ENCODE data around the gene SMIM15. TPM values are rescaled to one million over a fixed set of nuclear protein-coding genes. Genes with fewer than 3 reads are reported as not detected.

SMIM15 gene
- total RNA-seq, 4 donors from 2014 or later = 11.3 to 41.4 (median 24.3) TPM

DNA sequence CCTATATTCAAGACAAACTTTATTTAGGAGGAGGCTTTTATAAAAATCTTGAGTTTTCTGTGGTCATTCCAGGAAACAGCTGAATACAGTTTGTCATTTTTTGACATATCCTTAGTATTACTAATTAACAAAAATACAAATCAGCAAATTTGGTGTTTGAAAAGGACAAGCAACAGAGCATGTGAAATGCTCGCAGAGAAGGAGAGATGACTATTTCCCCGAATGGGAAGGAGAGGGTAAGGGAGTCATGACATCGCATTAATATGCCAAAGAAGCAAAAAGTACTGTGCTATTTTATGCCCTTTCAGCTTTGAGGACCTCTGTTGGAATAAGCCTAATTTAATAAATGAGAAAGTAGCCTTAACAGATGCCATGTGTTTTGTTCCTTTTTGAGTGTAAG lies 1.8 kb downstream of the SMIM15 start:
- intact Hi-C loops (cut with DNase I; ENCODE audit: low total_unique reads) = no loop called here
- no peak for DNase-seq

DNA sequence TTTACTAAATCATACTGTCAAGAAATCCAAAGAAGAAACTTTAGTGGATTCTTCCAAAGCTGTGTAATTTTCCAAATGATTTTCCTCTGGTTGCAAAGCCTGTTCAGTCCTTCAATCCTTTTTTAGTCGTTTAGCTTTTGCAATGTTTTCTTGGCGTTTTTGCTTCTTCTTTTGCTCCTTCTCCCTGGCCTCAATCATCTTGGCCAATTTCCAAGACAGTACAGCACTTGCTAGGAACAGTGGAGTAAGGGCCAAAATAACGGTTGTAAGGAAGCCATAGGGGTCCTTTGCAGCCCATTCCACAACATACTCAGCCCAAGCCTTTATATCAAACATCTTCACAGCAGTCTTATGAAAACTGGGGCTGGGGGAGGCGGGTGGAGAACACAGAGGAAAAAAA lies 2.4 kb downstream of the SMIM15 start:
- H3K9me3 ChIP-seq = no peaks in the 10 kb centered on the region
- no peaks in the 10 kb centered on the region for H3K4me1 ChIP-seq
- H3K27ac ChIP-seq = no peak overlapping the region
- H3K27me3 ChIP-seq = no peaks in the 10 kb centered on the region
- TF ChIP-seq, protein P1, sequence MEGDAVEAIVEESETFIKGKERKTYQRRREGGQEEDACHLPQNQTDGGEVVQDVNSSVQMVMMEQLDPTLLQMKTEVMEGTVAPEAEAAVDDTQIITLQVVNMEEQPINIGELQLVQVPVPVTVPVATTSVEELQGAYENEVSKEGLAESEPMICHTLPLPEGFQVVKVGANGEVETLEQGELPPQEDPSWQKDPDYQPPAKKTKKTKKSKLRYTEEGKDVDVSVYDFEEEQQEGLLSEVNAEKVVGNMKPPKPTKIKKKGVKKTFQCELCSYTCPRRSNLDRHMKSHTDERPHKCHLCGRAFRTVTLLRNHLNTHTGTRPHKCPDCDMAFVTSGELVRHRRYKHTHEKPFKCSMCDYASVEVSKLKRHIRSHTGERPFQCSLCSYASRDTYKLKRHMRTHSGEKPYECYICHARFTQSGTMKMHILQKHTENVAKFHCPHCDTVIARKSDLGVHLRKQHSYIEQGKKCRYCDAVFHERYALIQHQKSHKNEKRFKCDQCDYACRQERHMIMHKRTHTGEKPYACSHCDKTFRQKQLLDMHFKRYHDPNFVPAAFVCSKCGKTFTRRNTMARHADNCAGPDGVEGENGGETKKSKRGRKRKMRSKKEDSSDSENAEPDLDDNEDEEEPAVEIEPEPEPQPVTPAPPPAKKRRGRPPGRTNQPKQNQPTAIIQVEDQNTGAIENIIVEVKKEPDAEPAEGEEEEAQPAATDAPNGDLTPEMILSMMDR (IDR thresholded peaks at IDR 0.05) = no peak
- no peak for TF ChIP-seq POLR2A (IDR thresholded peaks at IDR 0.05)
- no peak for DNase-seq
- no peaks in the 10 kb centered on the region for H3K36me3 ChIP-seq
- intact Hi-C loops (cut with DNase I; ENCODE audit: low total_unique reads) = no loop called here
- H3K4me3 ChIP-seq = no peak overlapping the region

More for the DNA sequence above, 1.8 kb downstream of the SMIM15 start:
- no peaks in the 10 kb centered on the region for H3K36me3 ChIP-seq
- no peak overlapping the region for H3K27ac ChIP-seq
- H3K4me1 ChIP-seq = no peaks in the 10 kb centered on the region
- no peak overlapping the region for H3K4me3 ChIP-seq
- H3K9me3 ChIP-seq = no peaks in the 10 kb centered on the region
- no peaks in the 10 kb centered on the region for H3K27me3 ChIP-seq
- TF ChIP-seq, protein P1 (IDR thresholded peaks at IDR 0.05) = no peak
- TF ChIP-seq POLR2A (IDR thresholded peaks at IDR 0.05) = no peak

DNA sequence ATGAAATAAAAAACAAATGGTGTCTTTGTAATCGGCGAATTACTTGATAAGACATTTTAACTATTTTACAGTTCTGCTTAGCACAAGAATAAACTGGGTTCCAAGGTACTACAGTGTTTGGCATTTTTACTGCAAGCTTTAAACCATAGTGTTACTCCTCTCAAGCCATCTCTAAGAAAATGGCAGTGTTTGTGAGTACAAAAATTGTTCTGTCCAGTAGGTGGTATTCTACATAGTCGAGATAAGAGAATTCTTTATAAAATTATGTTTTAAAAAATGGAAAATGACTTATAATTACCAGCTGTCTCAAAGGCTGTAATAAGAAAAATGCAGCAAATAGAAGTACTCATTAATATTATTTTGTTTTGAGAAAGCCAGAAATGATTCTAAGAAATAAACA lies 3.2 kb downstream of the SMIM15 start:
- Histone ChIP-seq H3K4me3 (no peak overlapping the region), H3K36me3 (no peaks in the 10 kb centered on the region), H3K27me3 (no peaks in the 10 kb centered on the region), H3K9me3 (no peaks in the 10 kb centered on the region), H3K27ac (no peak overlapping the region), H3K4me1 (no peaks in the 10 kb centered on the region)
- no peak for DNase-seq
- intact Hi-C loops (cut with DNase I; ENCODE audit: low total_unique reads) = no loop called here
- TF ChIP-seq POLR2A (IDR thresholded peaks at IDR 0.05) = no peak

DNA sequence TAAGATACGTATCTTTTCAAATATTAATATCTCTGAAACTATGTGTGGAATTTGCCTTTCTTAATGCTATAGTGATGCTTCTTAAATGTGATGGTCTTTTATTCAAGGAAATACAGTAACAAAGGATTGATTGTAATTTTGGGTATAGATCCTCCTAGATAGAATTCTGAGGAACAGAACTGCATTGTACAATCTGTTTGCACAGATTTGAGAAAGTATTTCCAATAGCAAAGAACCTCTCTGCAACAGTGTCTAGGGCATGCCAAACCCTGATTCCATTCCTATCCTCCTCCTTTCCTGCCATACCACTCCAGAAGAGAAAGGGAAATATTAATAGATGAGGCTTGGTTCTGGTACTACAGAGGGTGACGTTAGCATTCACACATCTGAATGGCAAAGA lies 10.4 kb downstream of the SMIM15 start:
- no peaks in the 10 kb centered on the region for H3K9me3 ChIP-seq
- intact Hi-C loops (cut with DNase I; ENCODE audit: low total_unique reads) = no loop called here
- no peak overlapping the region for H3K27ac ChIP-seq
- H3K27me3 ChIP-seq = no peaks in the 10 kb centered on the region
- no peaks in the 10 kb centered on the region for H3K36me3 ChIP-seq
- no peak for TF ChIP-seq POLR2A (IDR thresholded peaks at IDR 0.05)
- TF ChIP-seq, protein P1 (IDR thresholded peaks at IDR 0.05) = no peak
- H3K4me3 ChIP-seq = no peak overlapping the region
- no peaks in the 10 kb centered on the region for H3K4me1 ChIP-seq
- DNase-seq = no peak

DNA sequence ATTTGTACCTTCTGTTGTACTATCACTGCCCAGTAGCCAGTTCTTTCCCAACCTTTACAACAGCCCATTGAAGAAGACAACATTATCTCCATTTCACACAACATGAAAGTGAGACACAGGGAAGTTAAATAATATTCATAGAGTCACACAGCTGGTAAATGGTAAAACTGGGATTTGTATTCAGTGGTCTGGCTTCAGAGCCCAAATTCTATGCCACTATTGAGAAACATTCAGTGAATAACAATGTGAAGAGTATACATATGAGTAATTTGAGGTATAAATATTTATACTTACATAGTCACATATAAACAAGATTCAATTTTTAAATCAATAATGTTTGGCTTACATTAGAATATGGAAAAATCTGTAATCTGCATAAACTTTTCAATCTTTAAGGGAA lies 13.8 kb downstream of the SMIM15 start:
- no peak for TF ChIP-seq POLR2A (IDR thresholded peaks at IDR 0.05)
- TF ChIP-seq, protein P1 (IDR thresholded peaks at IDR 0.05) = no peak
- no peak for DNase-seq
- no peak overlapping the region for H3K4me3 ChIP-seq
- H3K36me3 ChIP-seq = no peaks in the 10 kb centered on the region
- no peaks in the 10 kb centered on the region for H3K4me1 ChIP-seq
- intact Hi-C loops (cut with DNase I; ENCODE audit: low total_unique reads) = no loop called here
- no peaks in the 10 kb centered on the region for H3K27me3 ChIP-seq
- no peaks in the 10 kb centered on the region for H3K9me3 ChIP-seq
- no peak overlapping the region for H3K27ac ChIP-seq

DNA sequence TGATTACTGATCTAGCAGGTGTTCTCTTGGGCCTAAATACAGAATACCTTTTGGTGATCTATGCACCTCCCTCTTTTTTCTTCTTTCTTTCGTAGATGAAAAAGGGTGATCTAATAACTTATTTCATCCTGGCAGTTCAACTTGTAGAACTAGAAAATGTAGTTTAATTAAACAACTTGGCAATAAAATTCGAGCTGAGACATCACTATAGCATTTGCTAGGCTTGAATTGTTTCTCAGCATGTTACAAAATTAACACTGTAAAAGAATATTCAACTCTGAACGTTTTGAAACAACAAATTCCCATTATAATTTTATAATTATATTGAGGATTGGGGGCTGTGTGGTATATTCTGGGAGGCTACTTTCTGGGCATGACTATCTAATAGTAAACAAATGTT lies 19.5 kb downstream of the SMIM15 start:
- Histone ChIP-seq H3K4me1 (no peaks in the 10 kb centered on the region), H3K36me3 (no peaks in the 10 kb centered on the region), H3K27me3 (no peaks in the 10 kb centered on the region), H3K27ac (no peak overlapping the region), H3K4me3 (no peak overlapping the region), H3K9me3 (no peaks in the 10 kb centered on the region)
- TF ChIP-seq, protein P1 (IDR thresholded peaks at IDR 0.05) = no peak
- no peak for TF ChIP-seq POLR2A (IDR thresholded peaks at IDR 0.05)
- intact Hi-C loops (cut with DNase I; ENCODE audit: low total_unique reads) = no loop called here
- no peak for DNase-seq
